GM19240 (cell line): ENCODE data around the gene ALG13.
"Not testable (repeated sequence)": the region's sequence is repeated elsewhere in the genome, so short reads cannot be mapped to it uniquely, and the experiment has no call there.

Experiments
- DNase-seq: peaks from one replicate; pipeline ENCODE4 v3.0.0; 2011; ENCODE audit warnings: low spot score; ENCODE audit not compliant: insufficient read length

Gene ALG13

GRCh38 chrX:111756486-111756885 lies 75.5 kb downstream of the ALG13 start:
- no peak for DNase-seq

- no peak for DNase-seq
These were observed 78.7 kb downstream of the ALG13 start for GRCh38 chrX:111759686-111760085.

GRCh38 chrX:111761578-111762135 lies 80.7 kb downstream of the ALG13 start:
- no peak for DNase-seq

GRCh38 chrX:111778591-111778990 lies 97.6 kb downstream of the ALG13 start:
- no peak for DNase-seq

GRCh38 chrX:111779582-111779981 lies 98.6 kb downstream of the ALG13 start:
- no peak for DNase-seq

GRCh38 chrX:111784667-111785066 lies 103.7 kb downstream of the ALG13 start:
- DNase-seq = no peak

GRCh38 chrX:111790054-111790453 lies 109.1 kb downstream of the ALG13 start:
- DNase-seq = not testable (repeated sequence)
